A549 (cell line): ENCODE data around the gene RPLP1. TPM values are rescaled to one million over a fixed set of nuclear protein-coding genes. Genes with fewer than 3 reads are reported as not detected.

Source experiments
- polyA plus RNA-seq, 4 experiments: library from polyadenylated mRNA; depleted of rRNA in 3 of 4; stranded (reverse); fragments of >200 nt; fragmentation: RNase III in 1 of 4; extraction: RNeasy Plus Mini Kit Qiagen cat#74134 plus additional on column Dnase treatment in 1 of 4; gene quantifications; 2 replicates in 3 of 4; 3 replicates in 1 of 4; pipeline ENCODE4 v1.2.3, GENCODE V29; 2011 to 2017
- small RNA-seq, 6 experiments: library from RNA; depleted of rRNA; stranded (forward); fragments of <200 nt; gene quantifications; one replicate each; pipeline ENCODE3, GENCODE V24; 2012

Gene RPLP1
- polyA plus RNA-seq, 2 of the 4 experiments (the other 2 are of a cell fraction), result 1,245 to 4,104 TPM

Small RNA genes lying within 50 kb of the gene (small RNA-seq; reads per million reads assigned to genes)
- 0 reads per million in 6 experiments for gene RF00012

Other genes with a start within 250 kb of the RPLP1 start
- gene PAQR5, start 153.9 kb upstream of the RPLP1 start, polyA plus RNA-seq (2011; rRNA removed), result 114 and 158 TPM in 2 replicates
- gene PAQR5, start 153.9 kb upstream of the RPLP1 start, polyA plus RNA-seq (2017; fragmentation: RNase III; extraction: RNeasy Plus Mini Kit Qiagen cat#74134 plus additional on column Dnase treatment), result 83.8 to 104 TPM (median 90.7 TPM) in 3 replicates
- 79.5 and 117 TPM in 2 replicates for gene KIF23, start 38.5 kb upstream of the RPLP1 start, polyA plus RNA-seq (2011; rRNA removed)
- gene KIF23, start 38.5 kb upstream of the RPLP1 start, polyA plus RNA-seq (2017; fragmentation: RNase III; extraction: RNeasy Plus Mini Kit Qiagen cat#74134 plus additional on column Dnase treatment), result 81.8 to 93.1 TPM (median 87.9 TPM) in 3 replicates